Activated CD4-positive, alpha-beta T cell treated with anti-CD3 and anti-CD28 coated beads, Interleukin-10, Interleukin-2, amounts not matched to agents 100 ng/mL and 50 ng/mL, durations not matched to agents 16 hours and 8 hours (primary cell): ENCODE results near the gene C5.
A peak's percentile ranks its signal among the peaks of the same experiment; 100 is the strongest.

ENCODE experiments used
- DNase-seq: peaks from one replicate; pipeline ENCODE4 v3.0.0-alpha.2; 2020

Gene C5

DNA sequence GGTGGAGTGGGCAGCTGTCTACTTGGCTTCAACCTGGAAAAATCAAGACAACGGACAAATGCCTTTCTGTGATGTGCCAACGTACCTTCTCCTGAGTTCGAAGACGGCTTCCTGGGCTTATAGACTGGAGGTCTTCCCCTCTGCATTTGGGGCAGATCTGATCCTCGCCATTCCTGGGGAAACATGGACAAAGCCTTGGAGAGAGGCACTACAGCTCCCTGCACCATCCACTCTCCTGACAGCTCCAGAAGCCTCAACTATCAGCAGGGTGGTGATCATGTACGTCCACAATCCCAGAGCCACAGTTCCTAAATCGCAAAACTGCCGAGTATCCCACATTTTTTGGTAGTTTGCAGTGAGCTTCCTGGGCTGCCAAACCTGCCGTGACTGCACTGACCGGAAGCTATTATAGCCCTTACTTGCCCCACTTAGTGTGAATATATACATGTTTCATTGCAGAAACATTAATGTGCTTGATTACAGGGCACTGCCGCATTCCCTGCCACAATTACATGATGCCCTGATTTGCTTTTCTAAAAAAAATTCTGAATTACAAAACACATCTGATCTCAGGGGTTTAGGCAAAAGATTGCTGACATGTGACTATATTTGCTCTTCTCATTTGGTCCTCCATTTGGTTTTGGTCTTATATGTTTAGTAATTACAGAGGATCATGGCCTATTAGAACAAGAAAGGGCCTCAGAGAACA, 126.3 kb downstream of the C5 start:
- no peak for DNase-seq

DNA sequence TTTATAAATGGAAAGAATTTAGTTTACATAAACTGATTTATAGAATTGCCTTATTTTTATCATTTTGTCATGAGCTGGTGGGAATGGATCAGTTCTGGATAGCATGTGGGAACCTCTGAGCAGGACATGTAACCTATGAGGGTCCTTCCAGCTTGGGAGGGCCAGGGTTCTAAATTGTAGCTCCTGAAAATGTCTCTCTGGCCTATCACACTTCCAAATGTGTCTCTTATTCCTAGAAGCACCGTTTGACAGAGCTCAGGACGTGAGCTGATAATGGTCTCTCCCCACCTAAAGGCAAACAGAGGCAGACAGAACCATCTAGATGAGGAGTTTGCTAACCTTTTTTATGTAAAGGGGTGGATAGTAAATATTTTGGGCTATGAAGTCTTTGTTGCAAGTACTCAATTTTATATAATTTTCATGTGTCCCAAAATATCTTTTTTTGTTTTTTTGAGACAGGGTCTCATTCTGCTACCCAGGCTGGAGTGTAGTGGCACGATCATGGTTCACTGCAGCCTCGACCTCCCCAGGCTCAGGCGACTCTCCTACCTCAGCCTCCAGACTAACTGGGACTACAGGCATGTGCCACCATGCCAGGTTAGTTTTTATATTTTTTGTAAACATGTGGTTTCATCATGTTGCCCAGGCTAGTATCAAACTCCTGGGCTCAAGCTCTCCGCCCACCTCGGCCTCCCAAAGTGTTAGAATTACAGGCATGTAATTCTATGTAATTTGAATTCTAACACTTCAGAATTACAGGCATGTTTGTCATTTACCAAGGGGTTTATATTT, 127.5 kb downstream of the C5 start:
- no peak for DNase-seq

DNA sequence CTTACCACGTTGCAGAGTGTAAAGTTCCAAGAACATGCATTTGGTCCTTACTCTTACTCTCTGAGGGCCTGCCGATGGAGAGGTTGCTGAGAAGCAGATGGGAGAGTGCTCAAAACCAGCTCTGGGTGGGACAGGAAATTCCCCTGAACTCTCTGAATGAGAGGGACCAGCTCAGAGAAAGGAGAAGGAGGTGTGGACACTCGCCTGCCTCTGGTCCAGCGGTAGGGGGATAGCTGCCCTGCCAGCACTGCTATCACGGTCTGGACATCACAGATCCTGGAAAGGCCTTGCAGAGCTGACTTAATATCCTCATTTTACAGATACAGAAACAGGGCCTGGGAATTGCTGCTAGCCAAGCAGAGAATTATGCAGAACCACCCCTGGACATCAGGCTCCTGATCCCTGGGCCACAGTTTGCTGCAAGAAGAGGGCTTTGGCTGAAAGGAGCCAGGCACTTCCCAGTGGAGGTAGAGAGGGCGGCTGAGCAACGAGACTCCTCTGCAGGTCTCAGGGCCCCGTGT, 128.4 kb downstream of the C5 start:
- no peak for DNase-seq

DNA sequence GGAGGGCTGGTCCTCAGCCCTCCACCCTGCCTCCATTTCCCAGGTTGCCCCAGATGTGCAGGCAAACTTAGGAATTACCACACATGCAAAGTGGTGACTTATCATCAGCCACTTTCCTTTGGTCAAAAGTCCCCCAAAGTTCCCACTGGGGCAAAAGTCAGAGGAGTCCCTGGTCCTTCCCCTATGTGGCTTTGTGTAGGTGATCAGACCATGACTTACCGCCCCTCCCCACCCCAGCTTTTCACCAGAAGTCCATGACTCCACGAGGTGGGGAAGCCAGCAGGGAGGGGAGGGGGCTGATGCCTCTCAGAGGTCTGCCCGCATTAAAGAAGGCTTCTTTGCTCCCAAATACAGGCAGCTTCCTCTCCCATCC, 129.3 kb downstream of the C5 start:
- DNase-seq = no peak

DNA sequence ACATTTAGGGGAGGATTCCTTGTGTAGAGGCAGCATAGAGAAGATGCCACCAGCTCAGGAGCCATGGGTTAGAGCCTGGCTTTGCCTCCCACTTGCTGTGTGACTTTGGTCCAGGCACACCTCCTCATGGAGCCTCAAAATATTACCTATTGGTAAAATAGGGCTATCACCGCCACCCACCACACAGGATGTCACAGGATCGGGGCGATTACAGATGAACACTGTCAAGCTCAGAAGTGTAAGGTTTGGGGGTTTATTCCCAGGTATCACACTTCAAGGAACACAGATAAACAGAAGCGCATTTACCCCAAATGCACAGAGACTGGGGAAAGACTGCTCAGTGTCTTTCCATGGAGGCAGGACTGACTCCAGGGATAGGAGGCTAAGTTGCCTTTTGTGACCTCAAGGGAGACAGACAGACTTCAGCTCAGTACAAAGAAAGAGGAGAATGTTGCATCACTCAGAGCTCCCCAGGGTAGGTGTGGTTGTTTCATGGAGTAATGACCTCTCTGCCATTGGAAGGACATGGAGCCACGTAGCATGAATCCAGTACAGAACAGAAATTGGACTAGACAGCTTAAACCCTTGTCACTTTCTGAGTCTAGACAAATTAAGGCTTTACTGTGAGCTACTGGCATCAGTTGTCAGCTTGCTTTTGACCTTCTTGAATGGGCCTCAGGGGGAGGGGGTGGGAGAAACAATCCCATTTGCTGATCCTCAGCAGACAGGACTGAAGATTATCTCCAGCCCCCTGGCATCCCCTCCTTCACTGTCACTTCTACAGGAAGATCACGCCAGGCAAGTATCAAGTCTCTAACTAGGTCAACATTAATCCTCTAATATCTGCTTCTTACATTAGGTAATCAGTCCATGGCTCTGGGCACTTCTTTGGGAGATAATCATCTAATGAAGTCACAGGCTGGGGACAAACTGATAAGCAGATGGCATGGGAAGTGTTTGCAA, 130.0 kb downstream of the C5 start:
- no peak for DNase-seq

DNA sequence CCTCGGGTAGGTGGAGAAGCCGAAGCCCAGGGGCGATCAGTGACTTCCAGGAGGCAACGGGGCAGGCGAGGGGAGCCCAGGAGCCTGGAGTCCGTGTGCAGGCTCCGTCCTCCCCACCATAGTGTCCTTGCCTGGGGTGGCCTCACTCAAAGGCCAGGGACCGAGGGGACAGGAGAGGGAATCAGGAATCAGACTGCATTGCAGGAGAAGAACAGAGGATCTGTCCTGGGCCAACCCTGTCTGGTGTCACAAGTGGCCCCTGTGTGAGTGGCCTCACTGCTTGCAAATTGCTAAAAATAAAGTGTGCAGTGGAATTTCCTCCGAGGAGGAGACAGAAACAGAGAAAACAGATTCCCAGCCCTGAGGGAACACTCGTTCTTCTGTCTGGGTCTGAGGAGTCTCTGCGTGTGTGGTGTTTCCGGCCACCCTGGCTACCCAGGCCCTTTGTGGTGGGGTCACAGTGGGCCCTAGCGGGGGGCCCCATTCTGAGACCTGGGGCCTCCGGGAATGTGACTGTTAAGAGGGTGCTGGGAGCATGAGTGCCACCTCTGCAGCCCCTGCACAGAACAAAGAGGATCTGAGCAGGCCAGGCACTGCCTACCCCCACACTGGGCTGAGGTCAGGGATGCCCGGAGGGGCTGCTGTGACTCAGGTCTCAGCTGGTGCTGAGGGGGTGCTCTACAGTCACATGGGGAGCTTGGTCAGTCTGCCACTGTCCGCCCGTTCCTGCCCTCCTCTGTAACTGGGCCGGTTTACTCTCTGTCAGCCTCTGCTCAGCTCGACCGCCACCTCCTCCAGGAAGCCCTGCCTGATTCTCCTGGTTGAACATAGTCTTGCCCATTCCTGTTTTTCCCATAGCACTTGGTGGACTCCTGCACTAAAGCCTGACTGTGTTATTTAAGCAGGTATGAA, 130.9 kb downstream of the C5 start:
- no peak for DNase-seq

GRCh38 chr9:120917929-120918762, 131.9 kb downstream of the C5 start:
- DNase-seq = no peak

DNA sequence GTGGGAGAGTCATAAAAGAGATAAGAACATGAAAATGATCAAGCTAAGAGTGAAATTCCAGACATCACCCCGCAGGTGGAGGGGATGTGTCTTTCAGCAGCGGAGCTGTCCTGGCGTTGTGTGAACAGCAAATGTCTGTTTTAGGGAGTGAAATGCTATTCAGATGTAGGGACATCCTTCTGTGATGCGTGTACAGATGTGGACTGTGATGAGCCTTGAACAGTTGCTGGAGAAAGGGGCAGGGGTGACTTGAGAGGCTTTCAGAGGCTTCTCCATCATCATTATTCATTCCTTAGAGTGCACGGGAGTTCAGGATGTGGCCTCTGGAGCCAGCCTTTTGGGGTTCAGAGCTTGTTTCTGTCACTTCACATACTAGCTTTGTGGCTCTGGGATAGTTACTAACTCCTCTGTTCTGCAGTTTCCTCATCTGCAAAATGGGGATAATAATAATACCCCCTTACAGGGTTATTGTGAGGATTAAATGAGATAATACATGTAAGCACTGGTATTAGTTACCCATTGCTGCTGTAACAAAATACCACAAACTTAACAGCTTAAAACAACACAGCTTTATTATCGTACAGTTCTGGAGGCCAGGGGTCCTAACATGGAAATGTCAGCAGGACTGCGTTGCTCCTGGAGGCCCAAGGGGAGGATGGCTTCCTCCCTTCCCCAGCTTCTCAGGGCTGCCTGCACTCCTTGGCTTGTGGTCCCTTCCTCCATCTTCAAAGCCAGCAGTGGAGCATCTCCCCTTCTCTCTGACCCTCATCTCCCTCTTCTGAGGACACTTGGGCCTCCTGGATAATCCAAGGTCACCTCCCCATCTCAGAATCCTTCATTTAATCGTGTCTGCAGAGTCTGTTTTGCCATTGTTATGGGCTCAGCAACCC, 132.8 kb downstream of the C5 start:
- DNase-seq = no peak

GRCh38 chr9:120916588-120916987, 133.5 kb downstream of the C5 start:
- DNase-seq = no peak

DNA sequence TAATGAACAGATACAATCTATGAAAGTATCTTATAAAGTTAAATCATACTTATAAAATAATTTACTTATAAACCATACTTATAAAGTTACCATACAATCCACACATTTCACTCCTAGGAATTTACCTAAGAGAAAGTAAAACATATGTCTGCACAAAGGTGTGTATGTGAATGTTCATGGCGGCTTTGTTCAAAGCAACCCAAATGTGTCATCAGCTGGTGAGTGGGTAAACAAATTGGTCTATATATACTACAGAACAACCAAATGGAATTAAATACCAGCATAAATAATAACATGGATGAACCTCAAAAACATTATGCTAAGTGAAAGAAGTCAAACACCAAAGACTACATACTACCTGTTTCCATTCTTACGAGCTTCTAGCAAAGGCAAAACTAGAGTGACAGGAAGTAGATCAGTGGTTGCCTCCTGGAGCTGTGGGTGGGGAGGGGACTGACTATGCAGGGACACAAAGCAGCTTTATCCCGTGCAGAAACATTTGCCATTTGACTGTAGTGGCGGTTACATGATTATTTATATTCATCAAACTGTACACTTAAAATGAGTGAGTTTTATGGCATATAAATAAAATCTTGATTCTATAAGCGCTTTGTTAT, 134.1 kb downstream of the C5 start:
- DNase-seq = peak; percentile 71

- DNase-seq = no peak
Measured at GRCh38 chr9:120914953-120915352, 135.1 kb downstream of the C5 start.

DNA sequence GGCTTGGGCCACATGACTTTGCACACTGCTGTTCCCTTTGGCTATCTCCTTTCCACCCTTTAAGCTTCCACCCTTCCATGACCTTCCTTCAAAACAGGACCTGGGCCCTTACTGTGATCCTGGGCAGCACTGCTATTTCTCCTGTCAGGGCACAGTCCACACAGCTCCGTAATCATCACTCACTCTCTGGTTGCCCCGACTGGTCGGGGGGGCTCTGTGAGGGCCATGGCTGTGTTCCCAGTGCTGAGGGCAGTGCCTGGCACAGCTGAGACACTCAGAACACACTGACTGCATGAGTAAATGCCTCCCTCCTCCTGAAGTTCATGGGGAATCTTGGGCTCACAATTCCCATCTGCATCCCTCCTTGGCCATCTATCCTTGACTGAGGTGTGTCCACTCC, 135.7 kb downstream of the C5 start:
- DNase-seq = no peak

DNA sequence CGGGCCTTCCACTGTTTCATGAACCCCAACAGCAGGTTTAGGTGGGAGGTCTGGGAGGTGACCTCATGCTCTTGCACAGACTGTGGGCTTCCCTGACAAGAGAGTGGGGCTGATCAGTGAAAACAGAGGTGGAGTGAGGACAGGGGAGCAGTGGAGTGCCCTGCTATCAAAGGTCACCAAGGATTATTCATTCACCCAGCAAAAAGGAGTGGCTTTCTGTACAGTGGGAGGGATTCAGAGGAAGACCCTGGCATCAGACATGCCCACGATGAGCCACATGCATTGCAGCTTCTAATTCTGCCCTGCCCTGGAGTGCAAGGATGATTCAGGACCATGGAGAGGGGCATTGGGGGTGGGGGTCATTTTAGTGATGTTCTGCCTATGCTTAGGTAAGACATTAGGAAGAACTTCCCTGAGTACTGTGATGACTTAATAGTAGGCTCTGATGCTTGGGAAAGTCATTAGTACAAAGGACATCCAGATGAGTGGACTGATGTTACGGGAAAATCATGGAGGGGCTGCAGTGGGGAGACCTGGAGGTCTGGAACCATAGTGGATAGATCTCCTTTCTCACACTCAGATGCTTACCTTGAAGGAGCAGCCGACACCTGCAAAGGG, 136.3 kb downstream of the C5 start:
- DNase-seq = no peak

- DNase-seq = no peak
Measured at GRCh38 chr9:120912958-120913646, 137.0 kb downstream of the C5 start.

GRCh38 chr9:120911295-120911837, 138.7 kb downstream of the C5 start:
- no peak for DNase-seq

DNA sequence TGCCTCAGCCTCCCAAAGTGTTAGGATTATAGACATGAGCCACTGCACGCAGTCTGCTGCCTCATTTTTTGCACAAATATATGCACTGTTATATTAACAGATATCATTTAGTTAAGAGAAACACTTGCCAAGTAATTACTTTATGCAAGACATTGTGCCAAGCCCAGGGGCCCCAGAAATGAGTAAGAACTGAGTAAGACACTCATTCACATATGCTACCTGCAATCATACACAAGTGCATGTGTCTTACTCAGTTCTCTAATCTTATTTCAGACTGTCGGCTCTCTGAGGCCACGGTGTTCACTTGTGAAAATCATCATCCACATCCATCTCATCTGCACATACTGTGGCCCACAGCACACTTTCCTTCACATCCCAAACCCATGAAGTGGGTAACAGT, 139.4 kb downstream of the C5 start:
- DNase-seq = no peak

DNA sequence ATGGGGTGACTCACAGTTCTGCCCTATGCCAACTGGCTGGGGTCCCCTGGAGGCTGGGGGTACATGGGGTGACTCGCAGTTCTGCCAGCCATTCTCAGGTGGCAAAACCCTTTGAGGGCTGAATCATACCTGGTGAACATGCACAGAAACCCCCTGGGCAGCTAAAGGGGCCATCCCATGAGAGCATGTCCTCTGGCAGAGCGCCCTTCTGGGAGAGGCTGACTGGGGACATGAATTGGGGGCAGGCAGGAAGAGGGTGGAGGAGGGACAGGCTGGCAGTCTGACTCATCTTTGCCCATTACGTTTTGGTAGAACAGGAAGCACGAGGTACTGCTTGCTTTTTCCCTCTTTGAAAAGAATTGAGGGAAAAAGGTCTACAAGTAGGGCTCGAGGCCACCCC, 140.2 kb downstream of the C5 start:
- DNase-seq = peak; percentile 77
